GM18498 (cell line): ENCODE results near the gene LGR6.
"Not testable (repeated sequence)": the region's sequence is repeated elsewhere in the genome, so short reads cannot be mapped to it uniquely, and the experiment has no call there.

Experiments used
- ATAC-seq: cut with Tn5 transposase; IDR thresholded peaks from one replicate; pipeline ENCODE4 v1.9.1; 2021; ENCODE audit warnings: mild to moderate bottlenecking, moderate library complexity; ENCODE audit not compliant: unreplicated experiment

The LGR6 gene

GRCh38 chr1:202158810-202159533 is 34.6 kb upstream of the LGR6 start:
- no peak for ATAC-seq

DNA sequence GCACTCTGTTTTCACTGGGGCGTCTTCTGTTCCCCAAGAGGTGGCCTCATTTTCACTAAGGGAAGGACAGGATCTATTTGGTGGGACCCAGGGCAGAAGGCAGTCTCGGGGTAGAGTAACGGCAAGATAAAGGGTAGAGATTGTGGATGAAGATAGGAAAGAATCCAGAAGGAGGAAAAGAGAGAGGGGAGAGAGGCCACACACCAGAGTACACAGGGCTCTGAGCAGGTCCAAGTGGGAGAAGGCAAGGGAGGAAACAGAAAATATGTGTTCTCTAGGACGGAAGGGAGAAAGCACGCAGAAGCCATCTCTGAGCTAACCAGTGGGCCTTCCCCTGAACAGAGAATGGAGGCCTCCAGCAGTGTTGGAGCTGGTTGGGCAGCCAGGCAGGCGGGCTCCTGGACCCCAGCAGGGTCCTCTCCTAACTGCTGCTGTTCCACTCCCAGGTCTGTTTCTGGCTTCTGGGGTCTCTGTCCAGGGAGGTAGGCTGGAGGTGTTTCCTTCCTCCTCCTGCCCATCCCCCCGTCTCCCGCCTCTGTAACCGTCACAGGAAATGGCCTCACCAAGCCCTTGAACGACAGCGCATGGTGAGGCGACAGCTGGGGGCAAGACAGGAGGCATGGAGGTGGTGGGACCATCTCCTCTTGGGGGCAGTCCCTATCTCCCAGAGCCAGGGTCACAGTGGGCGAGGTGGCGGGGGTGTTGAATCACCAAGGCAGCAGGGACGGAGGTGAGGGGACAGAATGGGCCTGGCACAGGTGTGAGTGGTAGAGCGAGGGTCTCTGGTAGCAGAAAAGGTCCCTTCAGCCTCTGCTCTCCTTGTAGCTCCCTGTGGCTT is 33.8 kb upstream of the LGR6 start:
- ATAC-seq, result no peak

GRCh38 chr1:202160377-202160940 is 33.1 kb upstream of the LGR6 start, which contains the start of gene PTPN7:
Gene PTPN7 (minus strand): TSS chr1:202160602. CDS start chr1:202159402, 1,200 bp downstream.
- ATAC-seq, result peak; percentile 46

DNA sequence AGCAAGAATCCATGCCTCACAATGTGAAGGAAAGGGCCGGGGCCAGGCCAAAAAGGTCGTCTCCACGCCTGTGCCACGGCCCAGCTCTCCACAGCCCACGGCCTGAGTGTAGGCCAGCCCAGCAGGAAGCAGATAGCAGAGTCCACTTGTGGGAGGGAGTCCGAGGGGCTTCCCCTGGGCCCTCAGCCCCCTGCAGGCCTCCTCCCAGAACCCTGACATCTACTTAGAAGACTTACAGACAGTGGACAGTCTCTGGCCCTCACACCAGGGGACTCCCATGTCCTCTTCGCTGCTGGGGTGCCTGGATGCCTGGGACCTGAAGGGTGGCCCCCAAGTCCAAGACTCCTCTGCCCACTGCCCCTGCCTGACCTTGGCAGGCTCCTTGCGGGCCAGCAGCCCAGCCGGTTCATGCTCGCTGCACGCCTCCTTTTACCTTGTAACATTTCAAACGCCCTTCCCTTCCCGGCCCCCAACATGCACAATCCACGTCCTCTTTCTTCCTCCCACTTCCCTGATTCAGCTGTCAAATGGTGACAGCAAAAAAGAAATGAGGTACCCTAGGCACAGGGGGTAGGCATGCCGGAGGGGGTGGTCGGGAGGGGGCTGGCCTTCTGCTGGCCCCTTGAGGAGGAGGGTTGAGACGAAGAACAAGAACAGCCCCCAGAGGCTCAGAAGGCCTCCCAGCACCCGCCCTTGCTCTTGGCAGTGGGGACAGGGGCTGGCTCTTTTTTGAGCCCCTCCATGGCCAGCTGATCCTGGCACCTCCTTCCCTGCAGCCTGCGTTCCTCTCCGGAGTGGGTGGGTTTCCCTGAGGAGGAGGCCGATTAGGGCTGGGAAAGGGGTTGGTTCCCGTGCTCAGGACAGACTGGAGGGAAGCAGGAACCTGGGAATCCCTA is 32.2 kb upstream of the LGR6 start:
- ATAC-seq, result no peak

DNA sequence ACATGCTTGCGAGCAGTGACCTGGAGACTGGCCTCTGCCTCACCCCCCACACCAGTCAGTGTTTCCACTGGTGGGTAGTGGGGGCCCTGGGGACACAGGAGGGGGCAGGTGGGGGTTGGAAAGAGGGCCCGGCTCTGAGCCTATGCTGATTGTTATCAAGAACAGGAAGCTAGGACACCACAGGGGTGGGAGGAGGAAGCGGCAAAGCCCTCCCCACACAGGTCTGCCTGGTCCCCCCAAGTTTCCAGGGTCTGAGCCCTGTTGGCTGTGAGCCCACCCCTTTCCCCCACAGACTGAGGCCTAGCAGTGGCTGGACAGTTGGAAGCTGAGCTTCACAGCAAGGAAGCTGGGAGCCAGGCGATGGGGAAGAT is 31.6 kb upstream of the LGR6 start:
- ATAC-seq, result no peak

DNA sequence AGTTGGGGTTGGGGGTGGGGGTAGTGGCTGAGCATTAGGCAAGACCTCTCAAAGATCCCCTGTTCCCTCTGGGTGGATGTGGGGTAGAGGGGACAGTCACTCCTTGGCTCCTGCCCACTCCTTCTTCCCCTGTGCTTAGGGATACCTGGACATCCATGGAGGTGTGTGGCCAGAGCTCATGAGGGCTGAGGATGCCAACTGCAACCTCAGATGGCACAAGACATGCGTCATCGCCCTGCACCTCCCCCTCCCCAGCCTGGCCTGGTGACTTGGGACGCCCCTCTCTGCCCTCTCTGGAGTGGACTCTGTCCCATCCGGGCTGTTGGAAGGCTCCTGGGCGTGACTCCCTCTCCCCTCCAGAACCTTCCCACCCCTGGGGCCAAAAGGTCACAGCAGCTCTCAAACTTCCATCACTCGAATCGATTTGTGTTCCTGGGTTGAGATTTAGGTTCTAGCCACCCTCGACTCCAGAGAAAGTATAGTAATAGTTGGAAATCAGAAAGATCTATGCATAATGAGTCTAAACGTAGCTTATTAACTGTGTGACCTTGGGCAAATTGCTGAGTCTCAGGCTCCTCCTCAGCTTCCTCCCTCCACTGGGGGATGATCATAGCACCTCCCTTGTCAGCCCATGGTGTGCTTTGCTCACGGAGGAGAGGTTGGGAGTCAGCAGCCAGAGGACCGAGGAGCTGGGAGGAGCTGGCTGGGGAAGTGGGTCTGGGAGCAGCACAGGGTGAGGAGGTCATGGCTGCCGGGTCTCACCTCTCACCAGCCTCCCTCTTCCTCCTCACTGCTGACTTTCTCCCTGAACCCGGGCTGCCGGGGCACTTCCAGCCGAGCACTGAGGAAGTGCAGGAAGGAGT is 30.9 kb upstream of the LGR6 start:
- ATAC-seq, result no peak

DNA sequence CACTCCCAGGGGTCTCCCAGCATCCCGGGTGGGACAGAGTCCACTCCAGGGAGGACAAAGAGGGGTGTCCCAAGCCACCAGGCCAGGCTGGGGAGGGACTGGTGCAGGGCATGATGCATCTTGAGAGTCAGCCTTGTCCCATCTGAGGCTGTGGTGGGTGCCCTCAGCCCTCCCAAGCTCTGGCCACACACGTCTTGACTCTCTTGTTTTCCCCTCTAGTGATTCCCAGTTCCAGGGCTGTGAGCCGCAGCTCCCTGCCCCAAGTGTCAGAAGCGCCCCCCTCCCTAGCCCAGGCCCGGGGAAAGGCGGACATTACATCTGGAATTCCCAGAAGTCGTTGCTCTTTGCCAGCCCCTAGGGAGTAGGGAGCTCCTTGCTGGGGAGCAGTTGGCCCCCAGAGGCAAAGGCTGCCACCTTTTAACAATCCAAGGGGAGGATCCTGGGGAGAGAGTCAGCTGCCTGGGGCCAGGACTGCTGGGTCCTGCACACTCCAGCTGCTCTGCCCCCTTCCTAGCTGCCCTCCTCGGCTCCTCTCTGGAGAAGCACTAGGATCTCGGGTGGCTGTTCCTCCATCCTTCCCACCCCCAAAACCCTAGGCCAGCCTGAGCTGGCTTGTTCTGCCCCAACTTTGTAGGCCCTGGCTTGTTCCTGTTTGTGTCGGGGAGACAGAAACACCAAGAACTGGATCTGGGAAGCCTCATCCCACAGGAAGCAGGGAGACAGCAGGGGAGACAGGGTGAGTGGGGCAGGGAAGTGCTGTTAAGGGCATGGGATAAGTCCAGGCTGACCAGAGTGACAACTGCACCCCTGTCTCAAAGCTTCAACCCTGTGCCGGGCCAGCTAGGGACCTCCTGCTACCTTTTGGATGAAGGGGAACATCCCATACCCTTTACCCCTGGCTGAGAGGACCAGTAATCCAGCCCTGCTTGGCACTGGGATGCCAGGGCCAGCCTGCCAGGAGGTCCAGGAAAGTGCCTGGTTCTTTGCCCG is 30.0 kb upstream of the LGR6 start:
- ATAC-seq, result no peak

- peak; percentile 61 for ATAC-seq
Observed at GRCh38 chr1:202164271-202165037, 29.1 kb upstream of the LGR6 start.

- no peak for ATAC-seq
Observed at GRCh38 chr1:202165267-202165941, 28.2 kb upstream of the LGR6 start.

- no peak for ATAC-seq
Observed at GRCh38 chr1:202165942-202166843, 27.4 kb upstream of the LGR6 start.

- ATAC-seq, result not testable (repeated sequence)
Observed at GRCh38 chr1:202167054-202167453, 26.5 kb upstream of the LGR6 start.

GRCh38 chr1:202167708-202168415 is 25.7 kb upstream of the LGR6 start:
- ATAC-seq, result no peak

DNA sequence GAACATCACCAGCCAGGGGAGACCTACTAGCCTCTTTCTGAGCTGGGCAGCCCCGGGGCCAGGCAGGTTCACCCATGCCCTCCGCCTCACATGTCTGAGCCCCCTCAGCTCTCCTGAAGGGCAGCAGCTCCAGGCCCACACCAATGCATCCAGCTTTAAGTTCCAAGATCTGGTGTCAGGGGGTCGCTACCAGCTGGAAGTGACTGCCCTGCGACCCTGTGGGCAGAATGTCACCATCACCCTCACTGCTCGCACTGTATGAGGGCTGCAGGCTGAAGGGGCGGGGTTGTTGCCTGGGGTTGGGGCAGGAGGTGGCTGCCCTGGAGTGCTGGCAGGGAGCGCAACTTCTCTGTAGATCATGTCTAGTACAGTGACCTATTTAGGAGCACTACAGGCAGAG is 24.7 kb upstream of the LGR6 start:
- ATAC-seq, result no peak

DNA sequence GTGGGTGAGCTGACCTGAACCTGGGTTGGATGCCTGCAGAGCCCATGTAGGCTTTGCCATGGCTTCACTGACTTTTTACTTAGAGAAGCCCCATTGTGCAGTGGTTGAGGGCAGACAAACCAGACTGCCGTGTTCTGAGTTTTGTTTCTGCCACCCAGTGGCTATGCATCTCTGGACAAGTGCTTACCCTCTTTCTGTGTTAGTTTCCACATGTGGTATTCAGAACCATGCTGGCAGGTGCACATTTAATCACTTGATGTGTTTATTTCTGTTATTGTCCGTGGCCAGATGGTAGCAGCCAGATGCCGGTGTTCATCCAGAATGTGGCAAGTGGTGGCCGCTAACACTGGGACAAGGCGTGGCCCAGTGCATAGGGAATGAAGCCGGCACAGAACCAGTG is 22.9 kb upstream of the LGR6 start:
- ATAC-seq, result no peak

GRCh38 chr1:202171292-202172014 is 22.1 kb upstream of the LGR6 start:
- no peak for ATAC-seq
